IPS DF 6.9 (cell line): Measurements from ENCODE around the gene KCNE5.
"Not testable (repeated sequence)": the region's sequence is repeated elsewhere in the genome, so short reads cannot be mapped to it uniquely, and the experiment has no call there.

Experiments
- DNase-seq: peaks from one replicate; pipeline ENCODE4 v3.0.0-alpha.2; 2013; ENCODE audit warnings: low read depth, low spot score
- H3K27ac ChIP-seq: one replicate; pipeline ENCODE4 v1.5.1; 2013; ENCODE audit warnings: low read length, control low read depth
- H3K27me3 ChIP-seq: 2 replicates; pipeline ENCODE4 v1.6.1; 2013; ENCODE audit warnings: mild to moderate bottlenecking, low read length; ENCODE audit not compliant: control insufficient read depth, insufficient read depth
- H3K36me3 ChIP-seq: 2 replicates; pipeline ENCODE4 v1.6.1; 2013; ENCODE audit warnings: low read length; ENCODE audit not compliant: control insufficient read depth, insufficient read depth
- H3K4me1 ChIP-seq: 2 replicates; pipeline ENCODE4 v1.6.1; 2013; ENCODE audit warnings: low read length; ENCODE audit not compliant: control insufficient read depth, insufficient read depth
- H3K4me3 ChIP-seq: 2 replicates; pipeline ENCODE4 v1.5.1; 2013; ENCODE audit warnings: mild to moderate bottlenecking, low read length
- H3K9me3 ChIP-seq: 2 replicates; pipeline ENCODE4 v1.6.1; 2013; ENCODE audit warnings: low read length, inconsistent platforms; ENCODE audit not compliant: control insufficient read depth, insufficient read depth
- WGBS: extraction: QIAGEN DNeasy Blood & Tissue Kit; methylation state at CpG from one replicate; pipeline ENCODE4 v1.1.7; 2013; ENCODE audit warnings: mixed read lengths, missing lambda C conversion rate; ENCODE audit not compliant: insufficient read length, insufficient coverage; 5-methylcytosine and 5-hydroxymethylcytosine counted together

Gene KCNE5

DNA sequence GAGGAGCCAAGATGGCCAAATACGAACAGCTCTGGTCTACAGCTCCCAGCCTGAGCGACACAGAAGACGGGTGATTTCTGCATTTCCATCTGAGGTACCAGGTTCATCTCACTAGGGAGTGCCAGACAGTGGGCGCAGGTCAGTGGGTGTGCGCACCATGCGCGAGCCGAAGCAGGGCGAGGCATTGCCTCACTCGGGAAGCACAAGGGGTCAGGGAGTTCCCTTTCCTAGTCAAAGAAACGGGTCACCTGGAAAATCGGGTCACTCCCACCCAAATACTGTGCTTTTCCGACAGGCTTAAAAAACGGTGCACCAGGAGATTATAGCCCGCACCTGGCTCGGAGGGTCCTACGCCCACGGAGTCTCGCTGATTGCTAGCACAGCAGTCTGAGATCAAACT is 19.7 kb upstream of the KCNE5 start:
- not testable (repeated sequence) for H3K27ac ChIP-seq, H3K27me3 ChIP-seq, H3K4me3 ChIP-seq, H3K9me3 ChIP-seq, H3K4me1 ChIP-seq, DNase-seq, H3K36me3 ChIP-seq
- no CpG with 5 or more reads among the region's 19 CpGs for WGBS

- Histone ChIP-seq H3K9me3 (no peaks in the 10 kb centered on the region), H3K4me3 (no peak overlapping the region), H3K27me3 (no peaks in the 10 kb centered on the region), H3K36me3 (no peaks in the 10 kb centered on the region), H3K27ac (no peak overlapping the region), H3K4me1 (no peaks in the 10 kb centered on the region)
- no CpG with 5 or more reads among the region's 2 CpGs for WGBS
- no peak for DNase-seq
Observed at GRCh38 chrX:109643687-109644086, 18.7 kb upstream of the KCNE5 start.

GRCh38 chrX:109638158-109638557 is 13.2 kb upstream of the KCNE5 start:
- Histone ChIP-seq H3K4me3 (no peak overlapping the region), H3K27me3 (no peaks in the 10 kb centered on the region)
- WGBS: no CpG with 5 or more reads among the region's 1 CpG

DNA sequence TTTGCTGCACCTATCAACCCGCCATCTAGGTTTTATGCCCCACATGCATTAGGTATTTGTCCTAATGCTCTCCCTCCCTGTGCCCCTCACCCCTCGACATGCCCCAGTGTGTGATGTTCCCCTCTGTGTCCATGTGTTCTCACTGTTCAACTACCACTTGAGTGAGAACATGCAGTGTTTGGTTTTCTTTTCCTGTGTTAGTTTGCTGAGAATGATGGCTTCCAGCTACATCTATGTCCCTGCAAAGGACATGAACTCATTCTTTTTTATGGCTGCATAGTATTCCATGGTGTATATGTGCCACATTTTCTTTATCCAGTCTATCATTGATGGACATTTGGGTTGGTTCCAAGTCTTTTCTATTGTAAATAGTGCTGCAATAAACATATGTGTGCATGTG is 12.5 kb upstream of the KCNE5 start:
- not testable (repeated sequence) for H3K9me3 ChIP-seq, DNase-seq, H3K27me3 ChIP-seq, H3K4me1 ChIP-seq, H3K27ac ChIP-seq, H3K36me3 ChIP-seq, H3K4me3 ChIP-seq
- no CpG with 5 or more reads among the region's 2 CpGs for WGBS

More at GRCh38 chrX:109638158-109638557, 13.2 kb upstream of the KCNE5 start:
- H3K9me3 ChIP-seq: no peaks in the 10 kb centered on the region
- H3K4me1 ChIP-seq: no peaks in the 10 kb centered on the region
- DNase-seq: no peak
- H3K36me3 ChIP-seq: no peaks in the 10 kb centered on the region
- H3K27ac ChIP-seq: no peak overlapping the region

- no peak overlapping the region for H3K4me3 ChIP-seq
- no peaks in the 10 kb centered on the region for H3K9me3 ChIP-seq
- H3K27ac ChIP-seq: no peak overlapping the region
- H3K4me1 ChIP-seq: no peaks in the 10 kb centered on the region
- no peaks in the 10 kb centered on the region for H3K36me3 ChIP-seq
- H3K27me3 ChIP-seq: no peaks in the 10 kb centered on the region
- DNase-seq: peak; percentile 5
- WGBS: no CpG with 5 or more reads among the region's 3 CpGs
Observed at GRCh38 chrX:109635146-109635545, 10.2 kb upstream of the KCNE5 start.

DNA sequence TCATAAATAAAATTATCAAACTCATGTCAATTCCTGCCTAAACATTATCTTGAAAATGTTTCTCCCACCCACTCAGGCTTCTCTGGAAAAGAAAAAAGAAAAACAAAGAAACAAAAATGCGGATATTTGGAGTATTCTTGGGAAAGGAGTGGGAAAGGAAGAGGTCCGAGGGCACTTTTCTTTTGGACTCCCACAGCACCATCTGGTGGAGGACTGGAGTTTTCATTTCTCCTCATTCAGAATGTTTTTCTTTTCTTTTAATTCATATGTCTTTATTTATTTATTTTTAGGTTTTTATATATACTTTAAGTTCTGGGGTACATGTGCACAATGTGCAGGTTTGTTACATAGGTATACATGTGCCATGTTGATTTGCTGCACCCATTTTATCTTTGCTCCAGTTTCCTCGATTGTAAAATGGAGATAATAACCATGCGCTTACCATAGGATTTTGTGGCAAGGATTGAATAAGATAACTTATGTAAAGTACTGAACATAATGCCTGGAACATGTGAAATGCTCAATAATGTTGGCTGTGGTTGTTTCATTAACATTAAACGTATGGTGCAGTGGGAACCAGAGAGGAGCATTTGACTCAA is 8.0 kb upstream of the KCNE5 start:
- no peaks in the 10 kb centered on the region for H3K27me3 ChIP-seq
- H3K36me3 ChIP-seq: no peaks in the 10 kb centered on the region
- H3K4me3 ChIP-seq: no peak overlapping the region
- no CpG with 5 or more reads among the region's 5 CpGs for WGBS
- peak; percentile 1 for DNase-seq
- no peak overlapping the region for H3K27ac ChIP-seq
- H3K4me1 ChIP-seq: no peaks in the 10 kb centered on the region
- no peaks in the 10 kb centered on the region for H3K9me3 ChIP-seq

- DNase-seq: no peak
- H3K9me3 ChIP-seq: no peaks in the 10 kb centered on the region
- no peaks in the 10 kb centered on the region for H3K27me3 ChIP-seq
- H3K27ac ChIP-seq: no peak overlapping the region
- H3K36me3 ChIP-seq: no peaks in the 10 kb centered on the region
- no peak overlapping the region for H3K4me3 ChIP-seq
- WGBS: no CpG with 5 or more reads among the region's 3 CpGs
- no peaks in the 10 kb centered on the region for H3K4me1 ChIP-seq
Observed at GRCh38 chrX:109629310-109629709, 4.3 kb upstream of the KCNE5 start.

- H3K4me3 ChIP-seq: no peak overlapping the region
- H3K36me3 ChIP-seq: no peaks in the 10 kb centered on the region
- DNase-seq: no peak
- H3K4me1 ChIP-seq: no peaks in the 10 kb centered on the region
- no peak overlapping the region for H3K27ac ChIP-seq
- WGBS: no CpG with 5 or more reads among the region's 4 CpGs
- H3K27me3 ChIP-seq: no peaks in the 10 kb centered on the region
- no peaks in the 10 kb centered on the region for H3K9me3 ChIP-seq
Observed at GRCh38 chrX:109626637-109627036, 1.7 kb upstream of the KCNE5 start.

GRCh38 chrX:109623997-109624396 is 975 bp downstream of the KCNE5 start:
- no peaks in the 10 kb centered on the region for H3K9me3 ChIP-seq
- WGBS: no CpG with 5 or more reads among the region's 8 CpGs
- H3K27ac ChIP-seq: no peak overlapping the region
- no peak overlapping the region for H3K4me3 ChIP-seq
- H3K36me3 ChIP-seq: no peaks in the 10 kb centered on the region
- DNase-seq: no peak
- H3K4me1 ChIP-seq: no peaks in the 10 kb centered on the region
- H3K27me3 ChIP-seq: no peaks in the 10 kb centered on the region

GRCh38 chrX:109622270-109622669 is 2.7 kb downstream of the KCNE5 start:
- no peak overlapping the region for H3K4me3 ChIP-seq
- H3K27me3 ChIP-seq: no peaks in the 10 kb centered on the region
- no CpG with 5 or more reads among the region's 4 CpGs for WGBS
- no peaks in the 10 kb centered on the region for H3K9me3 ChIP-seq
- no peak for DNase-seq
- no peaks in the 10 kb centered on the region for H3K36me3 ChIP-seq
- no peak overlapping the region for H3K27ac ChIP-seq
- H3K4me1 ChIP-seq: no peaks in the 10 kb centered on the region

DNA sequence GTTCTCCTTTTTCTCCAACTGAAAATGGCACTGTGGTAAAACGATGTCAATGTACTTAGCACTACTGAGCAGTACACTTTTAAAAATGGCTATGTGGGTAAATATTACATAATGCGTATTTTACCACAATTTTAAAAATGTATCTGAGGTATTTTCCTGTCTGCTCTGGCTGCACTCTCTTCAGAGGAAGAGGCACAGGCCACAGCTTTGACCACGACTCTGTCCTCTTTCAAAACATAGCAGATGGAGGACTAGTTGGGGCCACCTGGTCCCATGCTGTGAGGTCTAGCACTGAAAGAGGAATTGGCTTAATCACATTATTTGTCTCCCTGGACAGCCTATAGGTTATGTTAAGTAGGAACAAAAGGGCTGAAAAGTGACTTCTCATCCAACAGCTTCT is 5.2 kb downstream of the KCNE5 start:
- H3K4me1 ChIP-seq: no peaks in the 10 kb centered on the region
- no peak overlapping the region for H3K4me3 ChIP-seq
- WGBS: no CpG with 5 or more reads among the region's 3 CpGs
- H3K9me3 ChIP-seq: no peaks in the 10 kb centered on the region
- no peaks in the 10 kb centered on the region for H3K27me3 ChIP-seq
- no peaks in the 10 kb centered on the region for H3K36me3 ChIP-seq
- H3K27ac ChIP-seq: no peak overlapping the region
- no peak for DNase-seq
